ENCODE results near the gene ZNF100.

GRCh38 chr19:21740559-21740958 lies 26.8 kb downstream of the ZNF100 start:
- TF ChIP-seq CTCF (IDR thresholded peaks at IDR 0.05) (no peak), POLR2A (IDR thresholded peaks at IDR 0.05) (no peak)

All from right lobe of liver (tissue), 4 donors.